ENCODE data around the gene KCNT1. TPM values are rescaled to one million over a fixed set of nuclear protein-coding genes. Genes with fewer than 3 reads are reported as not detected.

KCNT1 gene
- polyA plus RNA-seq, 1 experiment, result not detected

DNA sequence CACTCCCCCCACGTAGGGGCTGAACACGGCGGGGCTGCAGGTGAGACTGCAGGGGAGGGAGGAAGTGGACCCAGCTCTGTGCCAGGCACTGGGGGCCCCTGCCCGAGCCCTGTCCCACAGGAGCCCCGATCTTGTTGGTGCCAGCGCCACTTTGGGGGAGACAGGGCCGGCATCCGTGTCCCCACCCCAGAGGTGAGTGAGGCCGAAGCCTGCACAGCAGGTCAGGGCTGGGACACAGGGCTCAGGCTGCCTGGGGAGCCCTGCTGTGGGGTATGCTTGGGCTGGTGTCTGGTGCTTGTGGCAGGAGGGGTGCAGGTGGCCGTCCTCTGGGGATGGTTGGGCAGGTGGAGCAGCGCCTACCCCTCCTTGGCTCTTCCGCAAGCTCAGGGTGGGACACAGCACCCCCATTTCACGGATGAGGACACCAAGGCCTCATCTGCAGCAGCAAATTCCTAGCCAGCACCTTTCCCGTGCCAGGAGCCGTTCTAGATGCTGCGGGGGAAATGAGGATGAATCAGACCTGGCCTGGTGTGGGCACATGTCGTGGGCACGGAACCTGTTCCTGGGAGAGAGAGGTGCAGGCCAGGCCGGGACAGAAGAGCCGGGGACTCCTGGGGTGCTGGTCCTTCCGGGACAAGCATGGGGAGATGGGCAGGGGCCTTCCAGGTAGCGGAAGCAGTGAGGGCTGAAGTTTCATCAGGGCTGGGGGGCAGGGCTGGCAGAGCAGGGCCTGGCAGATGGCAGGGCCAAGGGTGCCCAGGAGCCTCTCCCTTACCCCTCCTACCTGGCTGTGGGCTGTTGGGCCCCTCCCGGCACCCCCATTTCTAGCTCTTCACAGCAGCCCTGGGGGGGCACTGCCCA, 35.2 kb downstream of the KCNT1 start:
- ChIA-PET POLR2A (no interaction called here), CTCF (no interaction called here)
- no peak for DNase-seq (ENCODE audit: low read depth, low spot score)
- no peak overlapping the region for H3K4me3 ChIP-seq (ENCODE audit: low read depth, low read length)
- TF ChIP-seq, protein P1, sequence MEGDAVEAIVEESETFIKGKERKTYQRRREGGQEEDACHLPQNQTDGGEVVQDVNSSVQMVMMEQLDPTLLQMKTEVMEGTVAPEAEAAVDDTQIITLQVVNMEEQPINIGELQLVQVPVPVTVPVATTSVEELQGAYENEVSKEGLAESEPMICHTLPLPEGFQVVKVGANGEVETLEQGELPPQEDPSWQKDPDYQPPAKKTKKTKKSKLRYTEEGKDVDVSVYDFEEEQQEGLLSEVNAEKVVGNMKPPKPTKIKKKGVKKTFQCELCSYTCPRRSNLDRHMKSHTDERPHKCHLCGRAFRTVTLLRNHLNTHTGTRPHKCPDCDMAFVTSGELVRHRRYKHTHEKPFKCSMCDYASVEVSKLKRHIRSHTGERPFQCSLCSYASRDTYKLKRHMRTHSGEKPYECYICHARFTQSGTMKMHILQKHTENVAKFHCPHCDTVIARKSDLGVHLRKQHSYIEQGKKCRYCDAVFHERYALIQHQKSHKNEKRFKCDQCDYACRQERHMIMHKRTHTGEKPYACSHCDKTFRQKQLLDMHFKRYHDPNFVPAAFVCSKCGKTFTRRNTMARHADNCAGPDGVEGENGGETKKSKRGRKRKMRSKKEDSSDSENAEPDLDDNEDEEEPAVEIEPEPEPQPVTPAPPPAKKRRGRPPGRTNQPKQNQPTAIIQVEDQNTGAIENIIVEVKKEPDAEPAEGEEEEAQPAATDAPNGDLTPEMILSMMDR (IDR thresholded peaks at IDR 0.05; ENCODE audit: low read depth, low read length), result no peak
- no peak overlapping the region for H3K27ac ChIP-seq (ENCODE audit: low read depth, low read length)
- H3K27me3 ChIP-seq (ENCODE audit: control insufficient read depth, insufficient read depth, low read length), result peaks cover 11% of the 10 kb centered on the region
- H3K9me3 ChIP-seq (ENCODE audit: control insufficient read depth, insufficient read depth, low read length), result peaks cover 15% of the 10 kb centered on the region; the same call in 1 of the 2 replicates

GRCh38 chr9:135737840-135738521, 36.0 kb downstream of the KCNT1 start:
- no peak overlapping the region for H3K4me3 ChIP-seq (ENCODE audit: low read depth, low read length)
- CTCF ChIA-PET, result no interaction called here
- TF ChIP-seq, protein P1 (IDR thresholded peaks at IDR 0.05; ENCODE audit: low read depth, low read length), result no peak
- H3K9me3 ChIP-seq (ENCODE audit: control insufficient read depth, insufficient read depth, low read length), result peaks cover 14% of the 10 kb centered on the region; the same call in 1 of the 2 replicates
- H3K27ac ChIP-seq (ENCODE audit: low read depth, low read length), result no peak overlapping the region
- no peak for DNase-seq (ENCODE audit: low read depth, low spot score)
- POLR2A ChIA-PET, result no interaction called here
- H3K27me3 ChIP-seq (ENCODE audit: control insufficient read depth, insufficient read depth, low read length), result peaks cover 11% of the 10 kb centered on the region

DNA sequence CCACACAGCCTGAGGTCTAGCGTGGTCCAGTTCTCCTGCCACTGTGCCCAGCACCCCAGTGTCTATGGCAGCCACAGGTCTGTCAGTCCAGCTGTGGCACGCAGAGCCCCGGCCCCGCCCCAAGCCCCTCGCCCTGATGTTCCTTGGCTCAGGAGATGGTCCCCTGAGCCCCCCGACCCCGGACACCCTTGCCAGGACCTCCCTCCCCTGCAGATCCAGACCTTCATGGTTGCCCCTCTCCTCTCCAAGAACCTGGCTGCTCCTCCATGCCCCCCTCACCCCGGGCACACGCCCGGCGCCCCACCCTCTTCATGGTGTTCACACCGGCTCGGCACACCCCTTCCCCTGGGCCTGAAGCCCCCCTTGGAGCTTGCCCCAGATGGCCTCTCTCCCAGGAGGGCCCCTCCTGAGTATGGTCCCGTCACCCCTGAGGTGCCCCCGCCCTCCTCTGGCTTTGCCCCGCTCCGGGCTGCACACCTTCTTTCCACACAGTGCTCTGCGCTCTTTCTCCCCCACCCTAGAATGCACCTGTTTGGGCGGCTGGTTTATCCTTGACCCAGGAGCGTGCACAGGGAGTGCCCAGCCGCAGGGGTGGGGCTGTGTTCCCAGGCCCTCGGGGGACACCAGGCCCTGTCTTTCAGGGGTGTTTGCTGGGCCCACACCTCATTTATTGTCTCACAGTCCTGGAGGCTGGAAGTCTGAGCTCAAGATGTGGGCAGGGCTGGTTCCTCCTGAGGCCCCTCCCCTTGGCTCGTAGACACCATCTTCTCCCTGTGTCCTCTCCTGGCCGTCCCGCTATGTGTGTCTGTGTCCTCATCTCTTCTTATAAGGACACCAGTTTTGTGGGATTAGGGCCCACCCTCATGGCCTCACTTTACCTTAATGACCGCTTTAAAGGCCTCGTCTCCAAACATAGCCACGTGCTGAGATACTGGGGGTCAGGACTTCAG, 37.6 kb downstream of the KCNT1 start:
- H3K27me3 ChIP-seq (ENCODE audit: control insufficient read depth, insufficient read depth, low read length), result peaks cover 11% of the 10 kb centered on the region
- H3K9me3 ChIP-seq (ENCODE audit: control insufficient read depth, insufficient read depth, low read length), result peaks cover 6% of the 10 kb centered on the region; the same call in 1 of the 2 replicates
- no peak for DNase-seq (ENCODE audit: low read depth, low spot score)
- ChIA-PET POLR2A (no interaction called here), CTCF (no interaction called here)
- no peak overlapping the region for H3K27ac ChIP-seq (ENCODE audit: low read depth, low read length)
- H3K4me3 ChIP-seq (ENCODE audit: low read depth, low read length), result no peak overlapping the region
- TF ChIP-seq, protein P1 (IDR thresholded peaks at IDR 0.05; ENCODE audit: low read depth, low read length), result no peak

DNA sequence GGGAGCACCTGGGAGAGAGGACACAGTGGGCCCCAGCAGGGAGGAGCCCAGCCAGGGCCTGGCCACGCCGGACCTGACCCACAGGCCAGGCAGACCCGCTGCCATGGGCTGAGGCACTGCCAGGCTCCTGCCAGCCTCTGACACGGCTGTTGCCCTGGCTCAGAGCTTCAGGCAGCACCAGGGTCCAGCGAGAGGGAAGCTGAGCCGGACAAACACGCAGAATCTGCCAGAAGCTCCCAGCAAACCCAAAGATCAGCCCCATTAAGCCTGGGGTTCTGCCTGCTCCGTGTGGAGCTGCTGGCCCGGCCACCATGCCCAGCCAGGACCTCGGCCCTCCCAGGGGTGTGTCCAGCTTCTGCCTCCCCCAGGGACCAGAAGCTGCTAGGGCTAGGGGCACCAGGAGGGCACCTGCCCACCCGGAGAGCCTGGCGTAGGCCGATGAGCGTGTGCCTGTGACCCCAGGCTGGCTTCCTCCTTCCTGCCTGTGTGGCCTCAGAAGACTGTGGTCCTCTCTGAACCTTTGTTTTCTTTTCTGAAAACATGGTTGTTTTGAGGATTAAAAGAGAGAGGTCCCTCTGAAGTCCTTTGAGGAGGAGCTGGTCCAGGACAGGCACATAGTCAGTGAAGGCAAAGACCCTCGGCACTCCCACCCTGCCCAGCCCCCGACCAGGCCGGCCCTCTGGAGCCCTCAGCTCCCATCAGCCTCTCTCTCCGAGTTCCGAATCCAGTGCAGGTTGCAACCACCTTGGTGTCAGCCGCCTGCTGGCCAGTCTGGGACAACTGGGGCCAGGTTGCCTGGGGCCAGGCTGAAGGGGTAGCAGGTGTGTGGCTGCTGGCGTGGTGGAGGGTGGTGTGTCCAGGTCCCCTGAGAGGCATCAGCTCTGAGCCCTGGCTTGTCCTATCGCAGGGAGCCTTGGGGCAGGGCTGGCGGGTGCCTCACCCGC, 39.6 kb downstream of the KCNT1 start:
- H3K4me3 ChIP-seq (ENCODE audit: low read depth, low read length), result no peak overlapping the region
- peaks cover 11% of the 10 kb centered on the region for H3K27me3 ChIP-seq (ENCODE audit: control insufficient read depth, insufficient read depth, low read length)
- TF ChIP-seq, protein P1 (IDR thresholded peaks at IDR 0.05; ENCODE audit: low read depth, low read length), result no peak
- ChIA-PET CTCF (interaction anchor here (1.1 kb wide), 1 partner anchor 39 kb away, joined by 3 read pairs; the partner anchor contains the start of gene KCNT1), POLR2A (no interaction called here)
- H3K27ac ChIP-seq (ENCODE audit: low read depth, low read length), result no peak overlapping the region
- DNase-seq (ENCODE audit: low read depth, low spot score), result no peak
- H3K9me3 ChIP-seq (ENCODE audit: control insufficient read depth, insufficient read depth, low read length), result no peaks in the 10 kb centered on the region; the same call in 1 of the 2 replicates

All from AG04450 (cell line).